HG03565 (cell line): ENCODE measurements around the gene CACNA2D4.

ENCODE experiments used
- ATAC-seq: cut with Tn5 transposase; IDR thresholded peaks from one replicate; pipeline ENCODE4 v1.9.1; 2021; ENCODE audit warnings: mild to moderate bottlenecking, moderate library complexity; ENCODE audit not compliant: unreplicated experiment

CACNA2D4 gene

DNA sequence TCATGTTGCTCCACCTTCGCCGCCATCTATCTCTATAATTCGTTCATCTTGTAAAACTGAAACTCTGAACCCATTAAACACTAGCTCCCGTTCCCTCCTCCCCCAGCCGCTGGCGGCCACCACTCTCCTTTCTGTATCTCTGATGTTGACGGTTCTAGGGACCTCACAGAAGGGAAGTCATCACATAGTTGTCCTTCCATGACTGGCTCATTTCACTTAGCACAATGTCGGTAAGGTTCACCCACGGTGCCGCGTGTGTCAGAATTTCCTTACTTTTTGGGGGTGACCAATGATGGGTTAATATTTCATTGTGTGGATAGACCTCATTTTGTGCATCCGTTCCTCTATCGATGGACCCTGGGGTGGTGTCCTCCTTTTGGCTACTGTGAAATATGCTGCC, 2.0 kb upstream of the CACNA2D4 start:
- ATAC-seq, result no peak

DNA sequence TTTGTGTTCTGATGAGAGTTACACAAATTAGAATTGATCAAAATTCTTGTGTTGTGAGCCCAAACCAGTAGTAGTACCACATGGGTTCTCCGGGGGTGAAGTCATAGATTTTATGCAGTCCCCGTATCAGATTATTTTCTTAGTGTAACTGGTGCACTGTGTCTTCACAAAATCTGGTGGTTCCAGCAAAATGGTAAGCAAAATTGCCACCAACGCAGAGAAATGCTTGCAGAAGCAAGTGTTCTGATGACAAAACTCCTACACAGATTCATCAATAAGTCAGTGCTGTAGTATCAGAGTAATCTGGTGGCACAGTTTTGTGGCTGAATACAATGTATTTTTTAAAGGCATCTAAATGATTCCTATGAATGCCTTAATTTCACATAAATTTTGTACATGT, 1.3 kb upstream of the CACNA2D4 start:
- no peak for ATAC-seq

DNA sequence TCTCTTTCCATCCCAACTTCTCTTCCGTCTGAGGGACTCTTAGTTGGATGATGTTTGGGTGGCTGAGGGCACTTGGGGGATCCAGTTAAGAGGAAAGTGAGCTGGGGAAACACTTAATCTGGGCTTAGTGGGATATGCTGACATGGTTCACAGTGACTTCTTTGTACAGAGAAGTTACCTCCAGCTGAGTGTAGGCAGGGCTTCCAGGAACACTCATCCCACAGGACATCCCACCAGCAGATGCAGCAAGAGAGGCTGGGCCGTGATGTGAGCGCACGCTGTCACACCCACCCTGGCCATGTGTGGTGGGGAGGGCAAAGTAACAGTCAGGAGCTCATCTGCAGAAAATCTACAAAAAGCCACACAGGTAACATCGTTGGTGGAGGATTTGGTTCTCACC, 832 bp upstream of the CACNA2D4 start:
- no peak for ATAC-seq

DNA sequence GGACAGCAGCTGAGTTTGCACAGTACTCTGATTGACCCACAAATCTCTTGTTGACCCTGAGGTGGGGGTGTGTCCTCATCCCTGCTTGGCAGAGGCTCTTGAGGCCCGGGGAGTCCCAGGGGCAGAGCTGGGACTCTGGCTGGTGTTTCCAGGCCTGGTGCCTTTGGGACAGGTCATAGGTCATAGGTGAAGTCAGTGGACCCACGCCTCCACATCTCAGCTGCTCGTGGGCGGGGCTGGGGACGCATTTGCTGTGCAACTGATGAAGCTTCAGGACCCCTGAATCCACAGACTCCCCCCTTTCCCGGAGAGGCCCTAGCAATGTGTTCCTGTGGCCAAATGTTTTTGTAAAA, 408 bp upstream of the CACNA2D4 start:
- ATAC-seq, result no peak

DNA sequence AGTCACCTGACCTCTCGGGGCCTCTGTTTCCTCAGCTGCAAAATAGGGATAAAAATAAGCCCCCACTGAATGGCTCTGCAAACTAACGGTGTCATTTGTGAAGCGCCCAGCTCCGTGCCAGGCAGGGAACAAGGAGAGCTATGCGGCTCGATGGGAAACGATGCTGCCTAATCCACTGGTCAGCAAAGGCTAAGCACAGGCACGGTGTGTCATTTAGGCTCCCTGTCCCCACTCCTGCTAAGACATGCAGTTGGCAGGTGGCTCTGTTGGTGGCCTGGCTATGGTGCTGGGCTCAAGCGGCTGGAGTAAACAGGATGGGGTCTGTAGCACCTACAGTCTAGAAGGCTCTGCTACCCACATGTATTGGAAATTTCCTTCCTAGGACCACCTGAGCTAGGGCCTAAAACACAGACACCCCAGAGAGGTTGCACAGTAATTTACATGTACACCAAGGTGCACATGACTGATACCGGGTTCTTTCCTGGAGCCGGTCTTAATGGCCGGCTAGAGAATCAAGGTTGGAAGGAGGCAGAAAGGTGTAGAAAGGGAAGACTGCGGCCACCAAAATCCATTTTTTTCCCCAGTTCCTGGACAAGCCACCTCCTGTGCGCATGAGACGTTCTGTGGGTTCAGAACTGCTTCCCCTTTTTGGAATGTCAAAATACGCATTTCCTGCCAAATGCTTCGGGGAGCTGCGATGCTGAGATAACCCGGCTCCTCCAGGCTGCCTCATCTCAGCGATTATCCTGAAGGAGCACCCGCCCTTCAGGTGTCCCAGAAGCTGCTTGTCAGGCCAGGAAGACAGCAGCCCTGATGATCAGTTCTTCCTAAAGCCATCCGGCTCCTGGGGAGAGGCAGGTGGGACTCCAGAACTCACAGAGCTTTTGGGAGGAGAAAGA, 1.0 kb downstream of the CACNA2D4 start:
- ATAC-seq, result no peak

DNA sequence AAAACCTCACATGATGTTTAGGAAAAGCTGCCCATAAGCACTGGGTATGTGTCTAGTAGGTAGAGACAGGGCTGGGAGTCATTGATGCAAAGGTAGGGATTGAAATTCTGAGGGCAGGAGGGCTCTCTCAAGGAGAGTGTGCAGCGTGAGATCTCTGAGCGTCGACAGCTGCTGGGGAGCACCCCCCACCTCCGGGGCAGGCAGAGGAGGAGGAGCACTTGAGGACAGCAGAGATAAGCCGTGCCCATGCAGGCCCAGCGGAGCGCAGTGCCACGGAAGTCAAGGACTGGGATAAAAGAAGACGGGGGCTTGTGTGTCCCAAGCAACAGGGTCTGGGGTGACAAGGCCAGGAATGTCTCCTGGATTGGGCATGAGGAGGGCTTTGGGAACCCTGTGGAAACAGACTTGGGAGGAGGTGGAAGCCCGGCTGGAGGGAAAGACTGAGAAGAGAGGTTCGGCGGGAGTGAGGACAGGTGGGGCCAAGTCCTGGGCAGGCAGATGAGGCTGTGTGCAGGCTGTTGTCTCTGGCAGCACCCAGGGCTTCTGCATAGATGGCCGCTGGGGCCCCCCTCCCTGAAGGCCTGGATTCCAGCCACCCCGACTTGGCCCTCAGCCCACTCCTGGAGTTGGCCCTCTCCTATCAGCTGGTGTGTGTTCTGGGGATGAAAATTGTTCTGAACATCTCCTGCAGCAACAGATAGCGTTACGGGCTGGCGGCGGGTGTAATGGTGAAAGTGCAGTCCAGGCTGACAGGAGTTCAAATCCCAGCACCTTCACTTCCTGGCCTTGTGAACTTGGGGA, 1.9 kb downstream of the CACNA2D4 start:
- no peak for ATAC-seq

DNA sequence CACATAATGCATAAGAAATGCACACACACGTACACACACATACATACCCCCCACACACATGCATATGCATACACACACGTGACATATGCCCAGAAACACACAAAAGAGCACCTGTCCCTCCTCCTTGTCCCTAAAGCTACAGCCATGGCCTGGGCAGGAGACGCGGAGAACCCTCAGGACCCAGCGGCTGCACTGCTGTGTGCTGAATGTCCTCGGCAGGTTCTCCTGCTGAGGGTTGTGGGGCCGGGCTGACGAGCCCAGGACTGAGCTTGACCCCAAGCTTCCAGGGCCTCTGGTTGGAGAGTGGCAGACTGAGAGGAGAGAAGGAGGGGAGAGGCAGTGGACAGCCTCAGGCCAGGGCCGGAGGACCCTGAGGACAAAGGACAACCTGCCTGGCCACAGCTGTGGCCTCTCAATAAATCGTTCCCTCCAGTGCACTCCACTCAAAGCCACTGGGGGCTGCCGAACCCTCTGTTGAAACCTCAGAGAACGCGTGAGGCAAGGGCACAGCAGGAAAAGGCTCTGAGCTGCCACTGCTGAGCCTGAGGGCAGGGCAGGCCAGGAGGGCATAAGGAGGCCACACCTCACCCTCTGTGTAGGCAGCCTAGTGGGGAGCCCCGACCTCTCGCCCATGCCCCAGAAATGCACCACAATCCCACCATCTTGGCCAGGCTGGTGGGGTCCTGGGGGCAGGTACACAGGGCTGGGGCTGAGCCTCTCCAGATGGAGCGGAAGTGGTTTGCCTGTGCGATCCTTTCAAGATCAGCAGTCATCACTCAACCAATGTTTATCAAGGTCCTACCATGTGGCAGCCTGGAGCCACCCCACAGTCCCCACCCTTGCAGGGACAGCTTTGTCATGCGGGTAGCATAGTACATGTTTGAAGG, 3.1 kb downstream of the CACNA2D4 start:
- ATAC-seq, result no peak

DNA sequence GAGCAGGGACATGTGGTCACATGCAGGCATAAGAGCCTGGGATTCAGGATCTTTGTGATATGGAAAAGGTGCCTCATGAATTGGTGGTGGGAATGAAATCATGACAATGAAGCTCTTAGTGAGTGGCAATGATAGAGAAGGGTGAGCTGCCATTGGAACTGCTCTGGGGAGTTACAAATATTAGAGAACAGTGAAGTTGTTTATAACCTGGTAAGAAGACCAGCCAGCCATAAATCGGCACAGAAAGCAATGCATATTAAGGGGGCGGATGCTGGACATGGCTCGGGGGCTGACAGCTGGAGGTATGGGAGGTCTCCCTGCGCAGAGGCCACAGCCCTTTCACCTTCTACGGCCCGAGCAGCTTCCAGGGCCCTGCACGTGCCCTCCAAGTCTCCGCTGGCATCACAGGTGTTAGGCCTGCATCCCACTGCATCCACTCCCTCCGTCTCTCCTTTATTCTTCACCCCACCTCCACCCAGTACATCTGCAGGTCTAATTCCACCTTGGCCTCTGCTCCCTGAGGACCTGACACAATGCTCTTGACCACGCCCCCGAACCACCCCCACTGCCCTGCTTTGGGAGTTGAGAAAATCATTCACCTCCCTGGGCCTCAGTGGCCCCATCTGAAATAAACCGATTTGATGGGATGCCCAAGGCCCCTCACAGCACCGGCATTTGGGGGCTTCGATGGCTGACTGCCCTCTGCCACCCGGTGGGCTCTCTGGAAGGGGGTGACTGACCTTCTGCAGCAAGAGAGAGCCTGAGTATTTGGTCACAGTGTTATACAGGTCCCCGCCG, 4.1 kb downstream of the CACNA2D4 start:
- no peak for ATAC-seq

DNA sequence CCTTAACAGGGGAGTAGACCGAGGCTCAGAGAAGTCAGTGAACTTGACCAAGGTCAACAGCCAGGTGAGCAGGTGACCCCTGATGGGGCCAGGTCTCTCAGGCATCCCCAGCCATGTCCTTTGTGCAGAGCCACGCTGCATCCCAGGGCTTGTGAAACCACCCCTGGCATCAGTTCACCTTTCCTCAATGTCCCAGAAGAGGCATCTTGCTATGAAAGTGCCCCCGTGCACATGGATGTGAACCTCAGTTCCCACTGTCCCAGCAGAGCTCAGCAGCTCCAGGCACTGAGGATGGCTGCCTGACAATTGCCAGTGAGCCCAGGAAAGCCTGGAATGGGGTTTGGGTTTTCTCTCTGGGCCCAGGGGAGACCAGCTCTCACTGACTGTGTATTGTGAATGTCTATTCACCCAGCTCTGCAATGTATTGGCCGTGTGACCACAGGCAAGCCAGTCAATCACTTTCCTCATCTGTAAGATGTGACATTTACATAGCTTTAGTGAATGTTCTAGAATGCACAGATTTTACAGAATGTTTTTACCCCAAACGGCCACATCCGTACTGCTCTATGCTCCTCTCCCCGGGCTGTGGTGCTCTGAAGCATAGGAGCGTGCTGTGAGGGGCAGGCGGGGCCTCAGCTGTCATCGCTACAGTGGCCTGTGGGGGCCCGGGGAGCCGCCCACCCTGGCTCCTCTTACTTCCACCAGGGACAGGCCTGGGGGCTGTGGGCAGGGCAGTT, 4.9 kb downstream of the CACNA2D4 start:
- no peak for ATAC-seq

DNA sequence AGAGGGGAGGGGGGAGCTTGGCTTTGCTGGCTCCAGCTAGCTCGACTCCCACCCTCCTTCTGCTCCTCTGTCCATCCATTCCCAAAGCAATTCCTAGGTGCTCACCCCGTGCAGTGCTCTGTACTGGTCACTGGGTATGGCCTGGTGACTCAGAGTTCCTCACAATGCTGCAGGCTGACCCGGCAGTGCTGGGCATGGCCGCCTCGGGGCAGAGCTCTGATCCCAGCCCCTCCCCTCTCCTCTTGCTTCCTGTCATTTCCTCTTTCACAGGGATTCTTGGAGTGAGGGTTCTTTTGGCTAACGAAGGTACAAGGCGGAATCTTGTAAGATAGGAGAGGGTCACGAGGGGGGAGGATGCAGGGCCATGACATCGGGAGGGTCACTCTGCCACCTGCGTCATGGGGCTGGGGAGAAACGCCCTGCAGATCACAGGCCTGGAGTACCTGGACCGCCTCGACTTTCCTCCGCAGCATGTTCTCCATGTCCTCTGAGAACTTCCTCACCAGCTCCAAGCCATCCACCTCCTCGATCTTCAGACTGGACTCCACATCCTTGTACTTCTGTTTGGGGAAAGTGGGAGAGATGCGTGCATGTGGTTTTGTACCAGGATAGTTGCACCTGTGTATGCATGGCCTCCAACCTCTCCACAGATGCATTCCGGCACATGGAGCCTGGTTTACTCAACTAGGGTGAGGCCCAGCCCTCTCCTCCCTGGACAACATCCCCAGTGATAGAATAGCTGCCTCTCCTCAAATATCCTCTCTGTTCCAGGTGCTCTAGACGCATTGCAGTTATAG, 5.7 kb downstream of the CACNA2D4 start:
- no peak for ATAC-seq

DNA sequence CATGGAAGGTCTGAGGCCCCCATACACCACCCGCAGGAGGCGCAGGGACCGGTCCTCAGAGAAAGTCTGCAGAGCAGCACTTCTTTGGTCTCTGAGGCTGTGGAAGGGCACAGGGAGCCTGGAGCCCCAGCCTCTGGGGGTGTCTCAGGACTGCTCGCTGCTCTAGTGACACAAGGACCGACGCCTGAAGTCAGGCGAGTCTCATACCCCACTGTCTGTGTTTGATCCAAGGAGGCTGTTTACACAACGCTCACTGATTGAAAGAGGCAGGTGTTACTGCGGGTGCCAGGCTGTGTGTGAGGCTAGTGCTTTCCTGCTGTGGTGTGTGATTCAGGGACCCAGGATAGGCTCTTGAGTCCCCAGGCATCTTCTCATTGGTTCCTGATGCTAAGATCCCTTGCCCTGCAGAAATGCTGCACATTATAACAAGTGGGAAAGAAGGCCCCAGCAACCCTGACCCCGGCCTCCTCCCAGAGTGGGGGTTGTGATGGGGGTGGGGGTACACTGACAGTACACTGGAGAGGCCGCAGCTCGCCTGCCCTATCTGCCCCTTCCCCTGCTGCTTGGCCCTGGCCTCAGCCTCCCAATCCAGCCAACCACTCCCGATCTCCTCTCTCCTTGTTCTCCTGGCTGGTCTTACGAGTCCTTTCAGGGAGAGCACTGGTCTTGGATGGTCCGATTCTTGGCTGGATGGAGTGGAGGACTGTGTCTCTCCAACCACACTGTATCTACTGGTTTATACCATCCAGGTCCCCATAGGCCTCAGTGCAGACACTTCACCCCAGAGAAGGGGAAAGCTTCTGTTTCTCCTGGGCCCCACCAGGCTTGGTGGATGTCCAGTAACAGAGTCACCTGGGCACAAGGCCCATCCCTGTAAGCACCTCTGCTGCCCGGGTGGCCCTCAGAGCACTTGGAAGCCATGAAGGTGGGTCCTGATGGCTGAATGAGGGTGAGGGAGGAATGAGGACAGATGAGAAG, 6.6 kb downstream of the CACNA2D4 start:
- no peak for ATAC-seq

DNA sequence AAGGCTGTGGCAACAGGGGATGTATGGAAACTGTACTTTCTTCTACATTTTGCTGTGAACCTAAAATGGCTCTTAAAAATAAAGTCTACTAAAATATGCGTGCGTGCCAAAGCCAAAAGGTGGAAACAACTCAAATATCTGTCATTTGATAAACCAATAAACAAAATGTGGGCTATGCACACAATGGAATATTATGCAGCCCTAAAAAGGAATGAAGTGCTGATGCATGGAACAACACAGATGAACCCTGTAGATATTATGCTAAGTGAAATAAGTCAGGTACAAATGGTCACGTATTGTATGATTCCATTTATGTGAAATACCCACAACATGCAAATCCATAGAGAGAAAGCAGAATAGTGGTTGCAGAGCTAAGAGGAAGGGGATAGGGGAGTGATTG, 8.0 kb downstream of the CACNA2D4 start:
- ATAC-seq, result no peak

DNA sequence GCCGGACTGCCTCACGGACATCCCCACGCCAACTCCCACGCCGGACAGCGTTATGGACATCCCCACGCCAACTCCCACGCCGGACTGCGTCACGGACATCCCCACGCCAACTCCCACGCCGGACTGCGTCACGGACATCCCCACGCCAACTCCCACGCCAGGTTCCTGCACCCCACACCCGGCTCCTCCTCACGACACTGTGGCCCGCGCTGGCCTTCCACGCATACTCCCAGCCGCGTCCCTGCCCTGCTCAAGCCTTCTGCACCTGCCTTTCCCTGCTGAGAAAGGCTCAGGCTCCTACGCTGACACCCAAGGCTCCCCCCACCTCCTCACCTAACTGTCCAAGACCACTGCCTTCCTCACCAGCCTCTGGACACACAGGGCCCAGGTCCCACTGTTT, 9.7 kb downstream of the CACNA2D4 start:
- no peak for ATAC-seq

DNA sequence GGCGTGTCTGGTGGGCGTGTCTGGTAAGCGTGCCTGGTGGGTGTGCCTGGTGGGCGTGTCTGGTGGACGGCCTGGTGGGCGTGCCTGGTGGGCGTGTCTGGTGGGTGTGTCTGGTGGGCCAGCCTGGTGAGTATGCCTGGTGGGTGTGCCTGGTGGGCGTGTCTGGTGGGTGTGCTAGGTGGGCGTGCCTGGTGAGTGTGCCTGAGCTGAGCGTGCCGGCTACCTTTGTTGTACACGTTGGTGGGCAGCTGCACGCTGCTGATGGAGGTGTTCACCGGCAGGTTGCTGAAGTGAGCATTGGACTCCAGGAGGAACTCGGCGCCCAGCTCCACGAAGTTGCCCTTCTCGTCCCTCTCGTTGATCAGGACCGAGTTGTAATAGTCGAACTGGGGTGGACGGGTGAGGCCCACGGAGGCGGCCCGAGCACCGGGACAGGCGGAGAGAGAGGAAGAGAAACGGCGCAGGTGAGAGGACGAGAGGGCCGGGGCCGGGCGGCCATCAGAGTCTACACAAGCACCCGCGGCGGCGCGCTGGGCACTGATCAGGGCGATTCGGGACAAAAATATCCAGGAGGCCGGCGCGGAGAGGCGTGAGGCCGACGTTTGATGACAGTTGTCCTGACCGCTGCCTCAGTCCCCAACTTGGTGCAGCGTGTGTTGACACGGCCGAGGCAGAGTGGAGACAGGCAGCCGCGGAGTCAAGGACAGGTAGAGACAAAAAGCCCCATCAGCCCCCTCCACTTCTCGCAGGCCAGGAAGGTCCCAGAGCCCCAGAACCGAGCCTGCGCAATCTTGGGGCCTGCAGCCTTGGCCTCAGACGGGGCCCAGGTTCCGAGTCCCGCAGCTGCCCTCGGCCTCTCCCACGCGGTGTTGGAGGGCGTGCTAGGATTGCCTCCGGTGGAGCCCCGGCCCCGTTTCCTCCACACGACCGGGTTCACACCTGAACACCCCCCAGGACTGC, 10.5 kb downstream of the CACNA2D4 start:
- no peak for ATAC-seq

DNA sequence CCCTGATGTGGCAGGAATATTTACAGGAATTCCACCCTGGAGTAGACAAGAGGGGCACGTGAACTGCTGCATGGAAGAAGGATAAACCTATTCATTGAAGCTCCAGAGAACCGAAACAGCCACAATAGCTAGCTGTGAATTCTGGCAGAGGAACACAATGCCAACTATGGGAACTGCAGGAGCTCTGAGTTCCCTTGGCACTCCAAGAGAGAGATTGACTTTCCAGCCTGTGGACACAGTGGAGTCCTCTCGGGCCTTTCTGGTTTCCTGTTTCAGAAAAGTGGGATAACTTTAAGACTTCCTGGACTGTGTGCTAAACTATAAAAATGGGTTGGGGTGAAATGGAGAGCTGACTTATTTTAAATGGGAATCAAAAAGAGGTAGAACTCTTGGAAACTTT, 11.9 kb downstream of the CACNA2D4 start:
- no peak for ATAC-seq

DNA sequence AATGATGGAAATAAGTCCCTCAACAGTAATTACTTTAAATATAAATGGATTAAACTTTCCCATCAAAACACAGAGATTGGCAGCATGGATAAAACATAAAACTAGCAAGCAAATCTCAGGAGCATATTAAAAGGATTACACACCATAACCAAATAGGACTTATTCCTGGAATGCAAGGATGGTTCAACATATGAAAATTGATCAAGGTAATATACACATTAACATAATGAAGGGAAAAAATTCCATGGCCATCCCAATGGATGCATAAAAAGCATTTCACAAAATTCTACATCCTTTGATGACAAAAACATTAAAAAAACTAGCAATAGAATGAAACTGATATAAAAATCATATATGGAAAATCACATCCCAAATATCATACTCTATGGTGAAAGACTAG, 13.6 kb downstream of the CACNA2D4 start:
- no peak for ATAC-seq

DNA sequence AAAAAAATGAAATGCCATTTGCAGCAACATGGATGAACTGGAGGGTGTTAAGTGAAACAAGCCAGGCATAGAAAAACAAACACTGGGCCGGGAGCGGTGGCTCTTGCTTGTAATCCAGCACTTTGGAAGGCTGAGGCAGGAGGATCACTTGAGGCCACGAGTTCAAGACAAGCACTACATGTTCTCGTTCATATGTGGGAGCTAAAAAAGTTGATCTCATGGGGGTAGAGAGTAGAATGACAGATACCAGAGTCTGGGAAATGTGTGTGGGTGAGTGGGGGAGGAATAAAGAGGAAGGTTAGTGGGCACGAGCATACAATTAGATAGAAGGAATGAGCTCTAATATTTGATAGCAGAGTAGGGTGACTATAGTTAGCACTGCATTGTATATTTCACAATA, 21.5 kb downstream of the CACNA2D4 start:
- ATAC-seq, result no peak
